Prostate gland (tissue), 2 donors: ENCODE results near the gene CDYL.

Source experiments
- POLR2A ChIP-seq: fragments of 450-650 bp; IDR thresholded peaks from one replicate; pipeline ENCODE4 v1.6.1; 2016; ENCODE audit warnings: antibody characterized with exemption, mild to moderate bottlenecking
- POLR2AphosphoS5 ChIP-seq: sonication (generic); formaldehyde crosslinking; IDR thresholded peaks from one replicate; pipeline ENCODE4 v1.6.1; 2017; ENCODE audit warnings: antibody characterized with exemption
- TF ChIP-seq, protein P1 (sequence below), 4 experiments: fragments of 200-600 bp in 2 of 4; fragments of 450-650 bp in 2 of 4; sonication (generic) in 2 of 4; IDR thresholded peaks; 1 replicate in 3 of 4; 2 replicates in 1 of 4; pipeline ENCODE4 v1.5.1; 2016 to 2019; ENCODE audit warnings: antibody characterized with exemption in 4 of 4, mild to moderate bottlenecking in 2 of 4, moderate library complexity in 2 of 4

DNA sequence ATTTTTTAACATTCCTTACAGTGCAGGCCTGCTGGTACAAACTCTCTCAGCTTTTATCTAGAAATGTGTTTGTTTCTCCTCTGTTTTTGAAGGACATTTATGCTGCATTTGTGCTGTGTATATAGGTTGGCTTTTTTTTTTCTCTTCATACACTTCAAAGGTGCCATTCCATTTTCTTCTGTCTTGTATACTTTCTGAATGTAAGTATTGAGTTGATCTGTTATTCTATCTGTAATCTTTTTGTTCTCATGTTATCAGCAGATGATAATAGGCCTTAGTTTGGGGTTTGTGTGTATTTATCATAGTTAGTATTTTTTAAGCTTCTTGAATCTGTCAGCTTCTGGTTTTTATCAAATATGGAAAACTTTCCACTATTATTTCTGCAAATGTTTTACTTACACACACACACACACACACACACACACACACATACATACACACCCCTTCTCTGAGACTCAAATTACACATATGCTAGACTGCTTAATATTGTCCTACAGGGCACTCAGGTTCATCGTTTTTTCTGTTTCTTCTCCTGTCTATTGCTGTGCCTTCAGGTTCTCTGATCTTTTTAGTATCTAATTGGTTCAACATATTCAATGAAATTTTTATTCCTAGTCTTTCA is 153.0 kb downstream of the CDYL start:
- TF ChIP-seq, protein P1, sequence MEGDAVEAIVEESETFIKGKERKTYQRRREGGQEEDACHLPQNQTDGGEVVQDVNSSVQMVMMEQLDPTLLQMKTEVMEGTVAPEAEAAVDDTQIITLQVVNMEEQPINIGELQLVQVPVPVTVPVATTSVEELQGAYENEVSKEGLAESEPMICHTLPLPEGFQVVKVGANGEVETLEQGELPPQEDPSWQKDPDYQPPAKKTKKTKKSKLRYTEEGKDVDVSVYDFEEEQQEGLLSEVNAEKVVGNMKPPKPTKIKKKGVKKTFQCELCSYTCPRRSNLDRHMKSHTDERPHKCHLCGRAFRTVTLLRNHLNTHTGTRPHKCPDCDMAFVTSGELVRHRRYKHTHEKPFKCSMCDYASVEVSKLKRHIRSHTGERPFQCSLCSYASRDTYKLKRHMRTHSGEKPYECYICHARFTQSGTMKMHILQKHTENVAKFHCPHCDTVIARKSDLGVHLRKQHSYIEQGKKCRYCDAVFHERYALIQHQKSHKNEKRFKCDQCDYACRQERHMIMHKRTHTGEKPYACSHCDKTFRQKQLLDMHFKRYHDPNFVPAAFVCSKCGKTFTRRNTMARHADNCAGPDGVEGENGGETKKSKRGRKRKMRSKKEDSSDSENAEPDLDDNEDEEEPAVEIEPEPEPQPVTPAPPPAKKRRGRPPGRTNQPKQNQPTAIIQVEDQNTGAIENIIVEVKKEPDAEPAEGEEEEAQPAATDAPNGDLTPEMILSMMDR (IDR thresholded peaks at IDR 0.05), result no peak
- TF ChIP-seq POLR2AphosphoS5, result no peak
- TF ChIP-seq POLR2A, result no peak
